Measurements from ENCODE around the gene SGIP1. TPM values are rescaled to one million over a fixed set of nuclear protein-coding genes. Genes with fewer than 3 reads are reported as not detected.

Gene SGIP1
- total RNA-seq, 4 donors from 2014 or later, result 0.10 to 2.8 (median 0.66) TPM

GRCh38 chr1:66542811-66543767 is 9.1 kb downstream of the SGIP1 start:
- TF ChIP-seq POLR2AphosphoS5 (IDR thresholded peaks at IDR 0.05) (no peak), EP300 (IDR thresholded peaks at IDR 0.05) (no peak), POLR2A (IDR thresholded peaks at IDR 0.05) (no peak)
- TF ChIP-seq, protein P1, sequence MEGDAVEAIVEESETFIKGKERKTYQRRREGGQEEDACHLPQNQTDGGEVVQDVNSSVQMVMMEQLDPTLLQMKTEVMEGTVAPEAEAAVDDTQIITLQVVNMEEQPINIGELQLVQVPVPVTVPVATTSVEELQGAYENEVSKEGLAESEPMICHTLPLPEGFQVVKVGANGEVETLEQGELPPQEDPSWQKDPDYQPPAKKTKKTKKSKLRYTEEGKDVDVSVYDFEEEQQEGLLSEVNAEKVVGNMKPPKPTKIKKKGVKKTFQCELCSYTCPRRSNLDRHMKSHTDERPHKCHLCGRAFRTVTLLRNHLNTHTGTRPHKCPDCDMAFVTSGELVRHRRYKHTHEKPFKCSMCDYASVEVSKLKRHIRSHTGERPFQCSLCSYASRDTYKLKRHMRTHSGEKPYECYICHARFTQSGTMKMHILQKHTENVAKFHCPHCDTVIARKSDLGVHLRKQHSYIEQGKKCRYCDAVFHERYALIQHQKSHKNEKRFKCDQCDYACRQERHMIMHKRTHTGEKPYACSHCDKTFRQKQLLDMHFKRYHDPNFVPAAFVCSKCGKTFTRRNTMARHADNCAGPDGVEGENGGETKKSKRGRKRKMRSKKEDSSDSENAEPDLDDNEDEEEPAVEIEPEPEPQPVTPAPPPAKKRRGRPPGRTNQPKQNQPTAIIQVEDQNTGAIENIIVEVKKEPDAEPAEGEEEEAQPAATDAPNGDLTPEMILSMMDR (IDR thresholded peaks at IDR 0.05), result no peak
- H3K9me3 ChIP-seq, result no peaks in the 10 kb centered on the region
- H3K27me3 ChIP-seq, result no peaks in the 10 kb centered on the region
- no peaks in the 10 kb centered on the region for H3K36me3 ChIP-seq
- WGBS, result 70% methylated on average over 8 of the region's 8 CpGs
- H3K27ac ChIP-seq, result no peak overlapping the region
- H3K4me1 ChIP-seq, result no peaks in the 10 kb centered on the region
- H3K4me3 ChIP-seq, result no peak overlapping the region
- DNase-seq (ENCODE audit: low spot score in 2 of 2), result no peak

DNA sequence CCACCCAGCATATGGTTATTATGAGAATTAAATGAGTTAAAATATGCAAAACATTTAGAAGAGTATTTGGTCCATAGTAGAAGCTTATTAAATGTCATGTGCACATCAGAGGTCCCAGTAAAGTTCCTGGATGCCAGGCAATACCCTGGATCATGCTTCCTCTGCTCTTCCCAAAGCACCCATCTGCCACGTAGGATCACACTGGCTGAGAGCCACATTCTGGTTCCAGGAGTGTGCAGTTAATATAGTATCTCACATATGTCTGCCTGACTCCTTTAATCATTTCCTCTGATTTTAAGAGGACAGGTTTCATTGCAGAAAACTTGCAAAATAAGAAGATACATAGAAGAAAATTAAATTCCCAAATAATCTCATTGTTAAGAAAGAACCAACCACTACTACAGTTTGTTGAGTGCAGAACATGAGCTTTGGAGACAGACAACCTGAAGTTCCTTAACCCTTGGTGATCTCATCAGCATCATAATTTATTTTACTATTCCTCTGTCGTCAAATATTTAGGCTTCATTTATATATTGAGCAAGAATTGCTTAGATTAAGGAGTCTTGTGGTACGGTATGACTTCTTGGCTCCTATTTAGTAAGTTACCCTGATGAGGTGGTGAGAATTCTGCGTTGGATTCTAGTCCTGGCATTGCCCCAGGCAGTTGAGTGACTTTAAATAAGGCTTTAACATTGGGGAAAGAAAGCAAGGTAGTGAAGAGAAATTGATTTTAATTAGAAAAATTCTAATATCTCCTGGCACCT is 12.3 kb downstream of the SGIP1 start:
- H3K27me3 ChIP-seq, result no peaks in the 10 kb centered on the region
- DNase-seq (ENCODE audit: low spot score in 2 of 2), result no peak
- H3K4me3 ChIP-seq, result no peak overlapping the region
- TF ChIP-seq, protein P1 (IDR thresholded peaks at IDR 0.05), result no peak
- TF ChIP-seq POLR2AphosphoS5 (IDR thresholded peaks at IDR 0.05), result no peak
- no peak for TF ChIP-seq EP300 (IDR thresholded peaks at IDR 0.05)
- TF ChIP-seq POLR2A (IDR thresholded peaks at IDR 0.05), result no peak
- no peaks in the 10 kb centered on the region for H3K9me3 ChIP-seq
- no peaks in the 10 kb centered on the region for H3K36me3 ChIP-seq
- H3K4me1 ChIP-seq, result no peaks in the 10 kb centered on the region
- WGBS, result 32% methylated on average over 4 of the region's 4 CpGs
- H3K27ac ChIP-seq, result no peak overlapping the region

DNA sequence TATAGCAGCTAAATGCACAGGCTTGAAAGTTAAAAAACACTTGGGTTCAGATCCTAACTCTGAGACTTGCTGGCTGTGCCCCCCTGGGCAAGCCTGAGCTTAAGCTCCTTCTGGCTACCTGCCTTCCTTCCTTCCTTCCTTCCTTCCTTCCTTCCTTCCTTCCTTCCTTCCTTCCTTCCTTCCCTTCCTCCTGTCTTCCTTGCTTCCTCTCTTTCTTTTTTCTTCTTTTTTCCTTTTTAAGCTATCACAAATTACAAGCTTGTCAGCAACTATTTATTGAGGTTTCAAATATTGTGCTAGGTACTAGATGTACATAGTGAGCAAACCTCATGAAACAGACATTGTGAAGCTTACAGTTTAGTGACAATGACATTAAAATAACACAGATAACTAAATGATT is 15.1 kb downstream of the SGIP1 start:
- no peak overlapping the region for H3K4me3 ChIP-seq
- no peaks in the 10 kb centered on the region for H3K9me3 ChIP-seq
- no peaks in the 10 kb centered on the region for H3K36me3 ChIP-seq
- TF ChIP-seq, protein P1 (IDR thresholded peaks at IDR 0.05), result no peak
- TF ChIP-seq POLR2AphosphoS5 (IDR thresholded peaks at IDR 0.05), result no peak
- no peak overlapping the region for H3K27ac ChIP-seq
- H3K27me3 ChIP-seq, result no peaks in the 10 kb centered on the region
- no peak for DNase-seq (ENCODE audit: low spot score in 2 of 2)
- no peaks in the 10 kb centered on the region for H3K4me1 ChIP-seq

- H3K36me3 ChIP-seq, result no peaks in the 10 kb centered on the region
- TF ChIP-seq EP300 (IDR thresholded peaks at IDR 0.05), result no peak
- no peak for TF ChIP-seq POLR2AphosphoS5 (IDR thresholded peaks at IDR 0.05)
- TF ChIP-seq, protein P1 (IDR thresholded peaks at IDR 0.05), result no peak
- TF ChIP-seq POLR2A (IDR thresholded peaks at IDR 0.05), result no peak
- 100% methylated on average over 1 of the region's 1 CpG for WGBS
These were observed 16.3 kb downstream of the SGIP1 start for GRCh38 chr1:66550243-66550642.

GRCh38 chr1:66552287-66552686 is 18.3 kb downstream of the SGIP1 start:
- TF ChIP-seq POLR2A (IDR thresholded peaks at IDR 0.05) (no peak), POLR2AphosphoS5 (IDR thresholded peaks at IDR 0.05) (no peak), EP300 (IDR thresholded peaks at IDR 0.05) (no peak)
- TF ChIP-seq, protein P1 (IDR thresholded peaks at IDR 0.05), result no peak
- Histone ChIP-seq H3K27ac (no peak overlapping the region), H3K4me3 (no peak overlapping the region), H3K9me3 (no peaks in the 10 kb centered on the region), H3K36me3 (no peaks in the 10 kb centered on the region), H3K27me3 (no peaks in the 10 kb centered on the region), H3K4me1 (no peaks in the 10 kb centered on the region)
- 96% methylated on average over 1 of the region's 1 CpG for WGBS
- no peak for DNase-seq (ENCODE audit: low spot score in 2 of 2)

More at GRCh38 chr1:66550243-66550642, 16.3 kb downstream of the SGIP1 start:
- H3K4me3 ChIP-seq, result no peak overlapping the region
- H3K27me3 ChIP-seq, result no peaks in the 10 kb centered on the region
- DNase-seq (ENCODE audit: low spot score in 2 of 2), result no peak
- H3K27ac ChIP-seq, result no peak overlapping the region
- H3K9me3 ChIP-seq, result no peaks in the 10 kb centered on the region
- no peaks in the 10 kb centered on the region for H3K4me1 ChIP-seq
